ENCODE data around the gene AKAP5. TPM values are rescaled to one million over a fixed set of nuclear protein-coding genes. Genes with fewer than 3 reads are reported as not detected.
A peak's percentile ranks its signal among the peaks of the same experiment; 100 is the strongest.

AKAP5 gene
- 0.81 and 1.5 TPM in 2 replicates for total RNA-seq (2014; rRNA removed; shearing (Covaris generic))

GRCh38 chr14:64465191-64465822, at the start of gene AKAP5:
TSS of gene AKAP5 (plus strand) at chr14:64465499. CDS start at chr14:64468395, 2,896 bp downstream.
- DNase-seq (ENCODE audit: low spot score), result no peak

GRCh38 chr14:64416348-64416932, 48.9 kb upstream of the AKAP5 start:
- no peak for DNase-seq (ENCODE audit: low spot score)

GRCh38 chr14:64417055-64417770, 48.1 kb upstream of the AKAP5 start:
- no peak for DNase-seq (ENCODE audit: low spot score)

GRCh38 chr14:64417771-64418125, 47.6 kb upstream of the AKAP5 start:
- DNase-seq (ENCODE audit: low spot score), result no peak

GRCh38 chr14:64419003-64419402, 46.3 kb upstream of the AKAP5 start:
- no peak for DNase-seq (ENCODE audit: low spot score)

- DNase-seq (ENCODE audit: low spot score), result no peak
These were observed 44.1 kb upstream of the AKAP5 start for GRCh38 chr14:64421166-64421565.

- no peak for DNase-seq (ENCODE audit: low spot score)
These were observed 43.3 kb upstream of the AKAP5 start for GRCh38 chr14:64422005-64422404.

- DNase-seq (ENCODE audit: low spot score), result no peak
These were observed 42.5 kb upstream of the AKAP5 start for GRCh38 chr14:64422756-64423155.

GRCh38 chr14:64423987-64424386, 41.3 kb upstream of the AKAP5 start:
- DNase-seq (ENCODE audit: low spot score), result no peak

GRCh38 chr14:64434528-64434927, 30.8 kb upstream of the AKAP5 start:
- DNase-seq (ENCODE audit: low spot score), result no peak

GRCh38 chr14:64438181-64438841, 27.0 kb upstream of the AKAP5 start:
- DNase-seq (ENCODE audit: low spot score), result peak; percentile 73

GRCh38 chr14:64439141-64439540, 26.2 kb upstream of the AKAP5 start:
- no peak for DNase-seq (ENCODE audit: low spot score)

GRCh38 chr14:64440494-64440893, 24.8 kb upstream of the AKAP5 start:
- no peak for DNase-seq (ENCODE audit: low spot score)

GRCh38 chr14:64442300-64442988, 22.9 kb upstream of the AKAP5 start:
- DNase-seq (ENCODE audit: low spot score), result no peak

- no peak for DNase-seq (ENCODE audit: low spot score)
These were observed 21.2 kb upstream of the AKAP5 start for GRCh38 chr14:64444140-64444539.

- DNase-seq (ENCODE audit: low spot score), result peak; percentile 39
These were observed 20.1 kb upstream of the AKAP5 start for GRCh38 chr14:64444984-64445845.

- DNase-seq (ENCODE audit: low spot score), result no peak
These were observed 17.2 kb upstream of the AKAP5 start for GRCh38 chr14:64447876-64448670.

- DNase-seq (ENCODE audit: low spot score), result no peak
These were observed 15.0 kb upstream of the AKAP5 start for GRCh38 chr14:64450255-64450654.

- no peak for DNase-seq (ENCODE audit: low spot score)
These were observed 10.6 kb upstream of the AKAP5 start for GRCh38 chr14:64454671-64455070.
